ENCODE measurements around the gene PPP2R1B.

Gene PPP2R1B

DNA sequence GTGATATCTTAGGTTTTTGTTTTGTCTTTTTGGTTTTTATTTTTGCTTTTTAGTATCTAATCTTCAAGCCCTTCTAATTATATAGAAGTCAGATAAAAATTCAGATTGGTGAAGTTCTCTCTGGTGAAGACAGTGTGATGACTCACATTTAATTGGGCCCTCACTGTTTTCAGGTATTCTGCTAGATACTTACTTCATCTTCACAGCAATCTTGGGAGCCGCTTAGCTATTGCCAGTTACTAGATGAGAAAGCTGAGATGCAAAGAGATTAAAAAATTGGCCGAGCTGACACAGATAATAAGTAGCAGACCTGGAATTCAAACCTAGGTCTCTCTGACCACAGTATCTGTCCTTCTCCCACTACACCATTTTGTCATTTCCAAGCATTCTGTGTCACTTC, 75.0 kb downstream of the PPP2R1B start:
- DNase-seq, result no peak

GRCh38 chr11:111688013-111688412, 78.2 kb downstream of the PPP2R1B start:
- no peak for DNase-seq

DNA sequence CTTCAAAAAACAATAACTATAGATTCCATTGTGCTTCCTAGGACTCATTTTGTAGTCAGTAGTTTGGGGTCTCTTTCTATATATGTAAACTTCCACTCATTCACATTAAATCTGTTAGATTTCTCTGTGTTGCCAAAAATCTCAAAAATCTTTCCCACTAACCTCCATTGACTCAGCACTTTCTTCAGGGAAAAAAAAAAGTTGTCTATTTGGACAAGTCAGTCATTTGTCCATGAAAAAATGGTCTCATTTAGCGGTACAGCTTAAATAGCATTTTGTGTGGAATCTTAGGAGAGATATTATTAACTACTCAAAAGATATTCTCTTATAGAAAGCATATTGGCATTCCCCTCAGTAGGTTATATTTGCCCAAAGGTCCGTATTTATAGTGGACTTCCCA, 81.9 kb downstream of the PPP2R1B start:
- no peak for DNase-seq

- no peak for DNase-seq
Observed at GRCh38 chr11:111683806-111684205, 82.4 kb downstream of the PPP2R1B start.

GRCh38 chr11:111680486-111681175, 85.6 kb downstream of the PPP2R1B start:
- DNase-seq, result no peak

Data from effector CD4-positive, alpha-beta T cell (primary cell).